ENCODE measurements around the gene OR56A3.

The OR56A3 gene

DNA sequence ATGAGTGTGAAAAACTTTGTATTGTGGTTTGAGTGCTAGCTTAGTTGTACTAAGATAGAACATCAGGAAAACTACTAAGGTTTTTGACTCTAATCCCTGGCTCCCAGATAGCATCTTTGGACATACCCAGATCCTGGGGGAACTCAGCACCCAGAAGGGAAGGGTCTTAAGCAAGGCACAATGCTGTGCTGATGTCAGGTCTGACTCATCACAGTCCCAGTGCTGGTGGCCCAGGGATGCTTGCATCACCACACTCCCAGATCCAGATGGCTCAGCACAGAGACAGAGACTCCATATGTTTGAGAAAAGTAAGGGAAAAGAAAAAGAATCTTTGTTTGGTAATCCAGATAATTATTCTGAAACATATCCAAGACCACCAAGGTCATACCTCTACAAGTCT lies 18.3 kb upstream of the OR56A3 start:
- TF ChIP-seq, protein P1, sequence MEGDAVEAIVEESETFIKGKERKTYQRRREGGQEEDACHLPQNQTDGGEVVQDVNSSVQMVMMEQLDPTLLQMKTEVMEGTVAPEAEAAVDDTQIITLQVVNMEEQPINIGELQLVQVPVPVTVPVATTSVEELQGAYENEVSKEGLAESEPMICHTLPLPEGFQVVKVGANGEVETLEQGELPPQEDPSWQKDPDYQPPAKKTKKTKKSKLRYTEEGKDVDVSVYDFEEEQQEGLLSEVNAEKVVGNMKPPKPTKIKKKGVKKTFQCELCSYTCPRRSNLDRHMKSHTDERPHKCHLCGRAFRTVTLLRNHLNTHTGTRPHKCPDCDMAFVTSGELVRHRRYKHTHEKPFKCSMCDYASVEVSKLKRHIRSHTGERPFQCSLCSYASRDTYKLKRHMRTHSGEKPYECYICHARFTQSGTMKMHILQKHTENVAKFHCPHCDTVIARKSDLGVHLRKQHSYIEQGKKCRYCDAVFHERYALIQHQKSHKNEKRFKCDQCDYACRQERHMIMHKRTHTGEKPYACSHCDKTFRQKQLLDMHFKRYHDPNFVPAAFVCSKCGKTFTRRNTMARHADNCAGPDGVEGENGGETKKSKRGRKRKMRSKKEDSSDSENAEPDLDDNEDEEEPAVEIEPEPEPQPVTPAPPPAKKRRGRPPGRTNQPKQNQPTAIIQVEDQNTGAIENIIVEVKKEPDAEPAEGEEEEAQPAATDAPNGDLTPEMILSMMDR (IDR thresholded peaks at IDR 0.05; ENCODE audit: borderline replicate concordance, control extremely low read depth, extremely low read depth, insufficient read depth, missing control alignments) = no peak
- in situ Hi-C loops (cut with MboI; ENCODE audit: low sequenced_read_pairs, unreplicated experiment) = no loop called here
- no peak for DNase-seq (ENCODE audit: low spot score)

DNA sequence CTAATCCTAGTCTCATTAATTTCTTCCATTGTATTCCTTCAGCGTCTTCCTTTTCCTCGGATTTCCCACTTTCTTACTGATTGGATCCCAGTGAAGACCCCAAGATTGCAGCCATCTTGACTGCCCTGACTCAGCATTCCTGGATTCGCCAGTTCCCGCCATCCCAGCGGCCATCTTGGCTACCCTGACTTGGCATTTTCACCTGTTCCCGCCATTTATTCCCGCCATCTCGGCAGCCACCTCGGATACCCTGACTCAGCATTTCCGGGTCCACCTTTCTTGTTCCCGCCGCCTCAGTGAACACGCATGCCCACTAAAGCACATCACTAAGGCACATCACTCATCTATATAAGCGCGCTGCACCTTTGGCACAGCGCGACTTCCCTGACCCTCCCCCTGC lies 13.8 kb upstream of the OR56A3 start:
- no peak for DNase-seq (ENCODE audit: low spot score)
- in situ Hi-C loops (cut with MboI; ENCODE audit: low sequenced_read_pairs, unreplicated experiment) = no loop called here
- TF ChIP-seq, protein P1 (IDR thresholded peaks at IDR 0.05; ENCODE audit: borderline replicate concordance, control extremely low read depth, extremely low read depth, insufficient read depth, missing control alignments) = no peak

DNA sequence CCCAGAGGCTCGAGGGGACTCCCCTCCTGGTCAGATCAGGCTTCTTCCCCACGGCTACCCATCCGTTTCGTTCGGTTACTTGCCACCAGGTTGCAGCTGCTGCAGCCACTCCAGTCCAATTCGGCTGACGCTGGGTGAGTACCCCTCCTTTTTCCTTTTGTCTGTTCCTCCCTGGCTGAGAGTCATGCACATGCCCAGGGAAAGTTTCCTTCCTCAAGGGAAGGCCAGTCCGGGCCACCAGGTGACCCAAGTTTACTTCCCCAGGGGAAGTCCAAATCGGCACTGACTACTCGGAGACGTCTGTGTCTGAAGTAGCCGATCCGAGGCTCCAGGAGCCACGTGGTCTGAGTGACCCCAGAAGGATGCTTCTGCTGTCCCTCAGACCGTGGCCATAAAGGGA lies 13.2 kb upstream of the OR56A3 start:
- DNase-seq (ENCODE audit: low spot score) = no peak
- TF ChIP-seq, protein P1 (IDR thresholded peaks at IDR 0.05; ENCODE audit: borderline replicate concordance, control extremely low read depth, extremely low read depth, insufficient read depth, missing control alignments) = no peak

DNA sequence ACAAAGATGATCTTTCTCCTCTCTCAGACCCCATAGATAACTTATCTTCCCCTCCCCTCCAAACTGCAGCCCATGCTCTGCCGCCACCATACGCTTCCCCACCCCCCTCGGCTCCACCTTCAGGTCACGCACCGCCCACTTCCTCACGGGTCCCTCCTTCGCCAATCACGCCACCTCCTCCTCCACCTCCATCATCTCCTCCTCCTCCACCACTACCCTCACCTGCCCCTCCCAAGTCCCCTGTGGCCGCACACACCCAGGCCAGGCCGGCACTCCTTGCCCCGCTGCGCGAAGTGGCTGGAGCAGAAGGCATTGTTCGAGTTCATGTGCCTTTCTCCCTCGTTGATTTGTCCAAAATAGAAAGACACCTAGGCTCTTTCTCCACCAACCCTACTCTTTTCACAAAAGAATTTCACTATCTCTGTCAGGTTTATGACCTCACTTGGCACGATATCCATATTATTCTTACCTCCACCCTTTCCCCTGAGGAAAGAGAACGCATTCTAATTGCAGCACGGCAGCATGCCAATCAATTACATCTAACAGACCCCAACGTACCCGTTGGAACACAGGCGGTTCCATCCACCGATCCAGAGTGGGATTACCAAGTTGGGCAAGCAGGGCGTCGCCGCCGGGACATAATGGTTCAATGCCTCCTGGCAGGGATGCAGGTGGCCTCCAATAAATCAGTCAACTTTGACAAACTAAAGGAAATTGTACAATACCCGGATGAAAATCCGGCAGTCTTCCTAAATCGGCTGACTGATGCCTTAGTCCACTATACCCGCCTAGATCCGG lies 12.3 kb upstream of the OR56A3 start:
- in situ Hi-C loops (cut with MboI; ENCODE audit: low sequenced_read_pairs, unreplicated experiment) = no loop called here
- no peak for DNase-seq (ENCODE audit: low spot score)
- TF ChIP-seq, protein P1 (IDR thresholded peaks at IDR 0.05; ENCODE audit: borderline replicate concordance, control extremely low read depth, extremely low read depth, insufficient read depth, missing control alignments) = no peak

More for the DNA sequence above, 13.2 kb upstream of the OR56A3 start:
- in situ Hi-C loops (cut with MboI; ENCODE audit: low sequenced_read_pairs, unreplicated experiment) = no loop called here

DNA sequence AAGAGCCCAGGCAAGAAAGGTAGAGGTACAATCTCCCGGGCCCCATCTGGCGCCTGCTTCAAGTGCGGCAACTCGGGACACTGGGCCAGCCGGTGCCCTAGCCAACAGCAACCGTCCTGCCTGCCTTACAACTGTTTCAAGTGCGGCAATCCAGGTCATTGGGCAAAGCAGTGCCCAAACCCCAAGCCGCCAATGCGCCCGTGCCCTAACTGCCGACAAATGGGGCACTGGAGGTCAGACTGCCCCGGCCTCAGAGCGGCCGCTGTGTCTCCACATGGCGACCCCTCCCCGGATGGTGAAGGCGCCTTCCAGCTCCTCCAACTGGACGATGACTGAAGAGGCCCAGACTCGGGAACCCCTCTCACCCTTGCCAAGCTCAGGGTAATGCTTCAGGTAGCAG lies 11.4 kb upstream of the OR56A3 start:
- no peak for DNase-seq (ENCODE audit: low spot score)
- in situ Hi-C loops (cut with MboI; ENCODE audit: low sequenced_read_pairs, unreplicated experiment) = no loop called here
- TF ChIP-seq, protein P1 (IDR thresholded peaks at IDR 0.05; ENCODE audit: borderline replicate concordance, control extremely low read depth, extremely low read depth, insufficient read depth, missing control alignments) = no peak

DNA sequence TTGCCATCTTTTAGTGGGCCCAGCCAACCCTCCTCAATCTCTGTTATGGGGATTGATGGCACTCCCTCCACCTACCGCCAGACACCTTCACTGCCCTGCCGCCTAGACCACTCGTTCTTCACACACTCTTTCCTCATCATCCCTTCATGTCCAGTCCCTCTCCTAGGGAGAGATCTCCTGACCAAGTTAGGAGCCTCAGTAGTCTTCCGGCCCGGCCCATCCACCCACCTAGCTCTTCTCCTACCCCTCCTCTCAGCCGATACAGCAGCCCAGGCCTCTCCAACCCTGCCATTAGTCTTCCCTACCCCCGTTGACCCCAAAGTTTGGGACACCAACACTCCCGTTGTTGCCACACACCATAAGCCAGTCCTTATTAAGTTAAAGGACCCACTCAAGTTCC lies 11.0 kb upstream of the OR56A3 start:
- TF ChIP-seq, protein P1 (IDR thresholded peaks at IDR 0.05; ENCODE audit: borderline replicate concordance, control extremely low read depth, extremely low read depth, insufficient read depth, missing control alignments) = no peak
- no peak for DNase-seq (ENCODE audit: low spot score)
- in situ Hi-C loops (cut with MboI; ENCODE audit: low sequenced_read_pairs, unreplicated experiment) = no loop called here
